Islet precursor cell (in vitro differentiated cells): ENCODE measurements around the gene ACVR1C.
"Not testable (repeated sequence)": the region's sequence is repeated elsewhere in the genome, so short reads cannot be mapped to it uniquely, and the experiment has no call there.

Source experiments
- DNase-seq: peaks from one replicate; pipeline ENCODE4 v3.0.0-alpha.2; 2018

ACVR1C gene

GRCh38 chr2:157572725-157573124 is 55.9 kb downstream of the ACVR1C start:
- DNase-seq: no peak

- DNase-seq: not testable (repeated sequence)
These were observed 62.0 kb downstream of the ACVR1C start for GRCh38 chr2:157566623-157567022.

GRCh38 chr2:157566113-157566512 is 62.6 kb downstream of the ACVR1C start:
- not testable (repeated sequence) for DNase-seq

- DNase-seq: no peak
These were observed 63.1 kb downstream of the ACVR1C start for GRCh38 chr2:157565550-157565949.

- no peak for DNase-seq
These were observed 68.8 kb downstream of the ACVR1C start for GRCh38 chr2:157559890-157560289.

- DNase-seq: no peak
These were observed 69.2 kb downstream of the ACVR1C start for GRCh38 chr2:157559461-157559860.

GRCh38 chr2:157559061-157559460 is 69.6 kb downstream of the ACVR1C start:
- DNase-seq: no peak

- no peak for DNase-seq
These were observed 70.9 kb downstream of the ACVR1C start for GRCh38 chr2:157557770-157558169.

- no peak for DNase-seq
These were observed 88.6 kb downstream of the ACVR1C start for GRCh38 chr2:157540102-157540501.

GRCh38 chr2:157538064-157538463 is 90.6 kb downstream of the ACVR1C start:
- DNase-seq: no peak

GRCh38 chr2:157536815-157537214 is 91.8 kb downstream of the ACVR1C start:
- no peak for DNase-seq

GRCh38 chr2:157528963-157529751 is 99.5 kb downstream of the ACVR1C start:
- DNase-seq: no peak

- DNase-seq: no peak
These were observed 102.6 kb downstream of the ACVR1C start for GRCh38 chr2:157526070-157526469.

GRCh38 chr2:157523270-157524247 is 105.1 kb downstream of the ACVR1C start:
- DNase-seq: no peak

GRCh38 chr2:157514966-157515365 is 113.7 kb downstream of the ACVR1C start:
- not testable (repeated sequence) for DNase-seq

- no peak for DNase-seq
These were observed 118.9 kb downstream of the ACVR1C start for GRCh38 chr2:157509744-157510143.

GRCh38 chr2:157508676-157509075 is 120.0 kb downstream of the ACVR1C start:
- DNase-seq: no peak

- DNase-seq: no peak
These were observed 122.1 kb downstream of the ACVR1C start for GRCh38 chr2:157506586-157506985.

- DNase-seq: no peak
These were observed 124.0 kb downstream of the ACVR1C start for GRCh38 chr2:157504623-157505022.

- DNase-seq: no peak
These were observed 127.6 kb downstream of the ACVR1C start for GRCh38 chr2:157501026-157501425.

- DNase-seq: no peak
These were observed 128.3 kb downstream of the ACVR1C start for GRCh38 chr2:157500334-157500733.

- DNase-seq: no peak
These were observed 130.2 kb downstream of the ACVR1C start for GRCh38 chr2:157498483-157498882.

- no peak for DNase-seq
These were observed 130.9 kb downstream of the ACVR1C start for GRCh38 chr2:157497638-157498314.
